ENCODE measurements around the gene WEE2.
A peak's percentile ranks its signal among the peaks of the same experiment; 100 is the strongest.

Gene WEE2

DNA sequence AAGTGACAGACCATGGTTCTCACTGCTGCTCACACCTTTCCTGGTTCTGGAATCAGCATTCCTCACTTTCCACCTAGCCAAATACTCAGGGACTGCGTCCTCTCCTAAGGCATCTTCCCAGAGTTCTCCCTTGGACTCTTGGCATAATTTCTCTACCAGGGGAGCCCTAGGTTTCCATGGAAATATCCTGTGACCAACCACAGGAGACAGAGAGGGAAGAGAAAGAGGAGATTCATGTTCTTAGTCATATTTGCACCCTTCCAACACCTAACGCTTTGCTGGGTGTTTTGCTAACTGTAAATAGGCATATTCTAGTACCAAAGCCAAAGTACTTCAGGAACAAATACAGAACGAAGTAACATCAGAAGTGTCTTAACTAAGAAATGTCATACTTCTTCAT, 34.8 kb upstream of the WEE2 start:
- H3K4me3 ChIP-seq (ENCODE audit: low read depth, low read length): no peak overlapping the region
- H3K4me1 ChIP-seq (ENCODE audit: control insufficient read depth, insufficient read depth, low read length): no peaks in the 10 kb centered on the region
- peaks cover 0 to 33% of the 10 kb centered on the region in 2 experiments; a peak in 1 of 3 replicates for H3K36me3 ChIP-seq (ENCODE audit: control insufficient read depth in 2 of 2, insufficient read depth in 1 of 2, low read length in 2 of 2)
- no peak overlapping the region for H3K27ac ChIP-seq (ENCODE audit: extremely low read depth, low read depth, low read length)
- H3K9me3 ChIP-seq (ENCODE audit: control insufficient read depth, insufficient read depth, low read depth, low read length): no peaks in the 10 kb centered on the region
- POLR2A ChIA-PET: no interaction called here
- CTCF ChIA-PET: interaction anchor here (0.6 to 1.3 kb wide), 2 partner anchors 19 to 65 kb away, joined by 3 to 4 read pairs; partner anchors contain the start of gene SSBP1
- TF ChIP-seq, protein P1, sequence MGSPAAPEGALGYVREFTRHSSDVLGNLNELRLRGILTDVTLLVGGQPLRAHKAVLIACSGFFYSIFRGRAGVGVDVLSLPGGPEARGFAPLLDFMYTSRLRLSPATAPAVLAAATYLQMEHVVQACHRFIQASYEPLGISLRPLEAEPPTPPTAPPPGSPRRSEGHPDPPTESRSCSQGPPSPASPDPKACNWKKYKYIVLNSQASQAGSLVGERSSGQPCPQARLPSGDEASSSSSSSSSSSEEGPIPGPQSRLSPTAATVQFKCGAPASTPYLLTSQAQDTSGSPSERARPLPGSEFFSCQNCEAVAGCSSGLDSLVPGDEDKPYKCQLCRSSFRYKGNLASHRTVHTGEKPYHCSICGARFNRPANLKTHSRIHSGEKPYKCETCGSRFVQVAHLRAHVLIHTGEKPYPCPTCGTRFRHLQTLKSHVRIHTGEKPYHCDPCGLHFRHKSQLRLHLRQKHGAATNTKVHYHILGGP (tag by site-specific recombination; IDR thresholded peaks at IDR 0.05): no peak
- TF ChIP-seq, protein P2, sequence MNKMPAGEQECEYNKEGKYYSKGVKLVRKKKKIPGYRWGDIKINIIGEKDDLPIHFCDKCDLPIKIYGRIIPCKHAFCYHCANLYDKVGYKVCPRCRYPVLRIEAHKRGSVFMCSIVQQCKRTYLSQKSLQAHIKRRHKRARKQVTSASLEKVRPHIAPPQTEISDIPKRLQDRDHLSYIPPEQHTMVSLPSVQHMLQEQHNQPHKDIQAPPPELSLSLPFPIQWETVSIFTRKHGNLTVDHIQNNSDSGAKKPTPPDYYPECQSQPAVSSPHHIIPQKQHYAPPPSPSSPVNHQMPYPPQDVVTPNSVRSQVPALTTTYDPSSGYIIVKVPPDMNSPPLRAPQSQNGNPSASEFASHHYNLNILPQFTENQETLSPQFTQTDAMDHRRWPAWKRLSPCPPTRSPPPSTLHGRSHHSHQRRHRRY (tag by site-specific recombination; IDR thresholded peaks at IDR 0.05): no peak
- no peak for TF ChIP-seq ZNF23 (tag by site-specific recombination; IDR thresholded peaks at IDR 0.05; ENCODE audit: borderline replicate concordance)
- TF ChIP-seq ZNF707 (tag by site-specific recombination; IDR thresholded peaks at IDR 0.05): no peak
- TF ChIP-seq, protein P3, sequence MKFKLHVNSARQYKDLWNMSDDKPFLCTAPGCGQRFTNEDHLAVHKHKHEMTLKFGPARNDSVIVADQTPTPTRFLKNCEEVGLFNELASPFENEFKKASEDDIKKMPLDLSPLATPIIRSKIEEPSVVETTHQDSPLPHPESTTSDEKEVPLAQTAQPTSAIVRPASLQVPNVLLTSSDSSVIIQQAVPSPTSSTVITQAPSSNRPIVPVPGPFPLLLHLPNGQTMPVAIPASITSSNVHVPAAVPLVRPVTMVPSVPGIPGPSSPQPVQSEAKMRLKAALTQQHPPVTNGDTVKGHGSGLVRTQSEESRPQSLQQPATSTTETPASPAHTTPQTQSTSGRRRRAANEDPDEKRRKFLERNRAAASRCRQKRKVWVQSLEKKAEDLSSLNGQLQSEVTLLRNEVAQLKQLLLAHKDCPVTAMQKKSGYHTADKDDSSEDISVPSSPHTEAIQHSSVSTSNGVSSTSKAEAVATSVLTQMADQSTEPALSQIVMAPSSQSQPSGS (tag by site-specific recombination; IDR thresholded peaks at IDR 0.05; ENCODE audit: low read depth): no peak
- TF ChIP-seq SALL2 (tag by site-specific recombination; IDR thresholded peaks at IDR 0.05; ENCODE audit: borderline replicate concordance): no peak
- TF ChIP-seq, protein P4, sequence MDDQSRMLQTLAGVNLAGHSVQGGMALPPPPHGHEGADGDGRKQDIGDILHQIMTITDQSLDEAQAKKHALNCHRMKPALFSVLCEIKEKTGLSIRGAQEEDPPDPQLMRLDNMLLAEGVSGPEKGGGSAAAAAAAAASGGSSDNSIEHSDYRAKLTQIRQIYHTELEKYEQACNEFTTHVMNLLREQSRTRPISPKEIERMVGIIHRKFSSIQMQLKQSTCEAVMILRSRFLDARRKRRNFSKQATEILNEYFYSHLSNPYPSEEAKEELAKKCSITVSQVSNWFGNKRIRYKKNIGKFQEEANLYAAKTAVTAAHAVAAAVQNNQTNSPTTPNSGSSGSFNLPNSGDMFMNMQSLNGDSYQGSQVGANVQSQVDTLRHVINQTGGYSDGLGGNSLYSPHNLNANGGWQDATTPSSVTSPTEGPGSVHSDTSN (CRISPR knock-in tag; IDR thresholded peaks at IDR 0.05): no peak
- no peak for TF ChIP-seq ZNF624 (tag by site-specific recombination; IDR thresholded peaks at IDR 0.05)

DNA sequence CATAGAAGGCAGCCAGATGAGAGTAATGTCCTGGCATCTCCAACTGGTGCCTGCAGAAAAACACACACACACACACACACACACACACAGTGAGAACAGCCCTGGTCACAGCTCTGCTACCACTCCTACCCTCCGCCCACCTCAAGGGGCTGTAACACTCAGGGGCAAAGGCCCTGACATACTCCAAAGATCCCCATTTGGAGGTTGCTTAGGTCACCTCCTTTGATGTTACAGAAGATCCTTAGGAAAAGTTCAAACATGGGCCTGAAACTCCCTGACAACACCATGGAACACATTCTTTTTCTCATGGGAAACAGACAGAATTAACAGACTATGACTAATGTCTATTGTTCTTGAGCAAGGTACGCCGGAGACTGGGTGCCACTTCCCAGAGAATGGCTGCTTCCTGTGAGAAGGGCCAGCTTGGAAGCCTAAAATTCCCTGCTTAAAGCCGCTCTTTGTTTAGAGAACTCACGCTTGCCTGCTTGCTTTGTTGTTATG, 33.9 kb upstream of the WEE2 start:
- TF ChIP-seq ZFHX2 (tag by site-specific recombination; conservative IDR thresholded peaks at IDR 0.05): peak; percentile 43; the same call in 1 of the 2 replicates
- TF ChIP-seq ZNF514 (tag by site-specific recombination; IDR thresholded peaks at IDR 0.05): no peak
- no peak for TF ChIP-seq ZNF274 (IDR thresholded peaks at IDR 0.05; ENCODE audit: low read length)
- no peak for TF ChIP-seq ZNF274 (tag by site-specific recombination; IDR thresholded peaks at IDR 0.05; ENCODE audit: borderline replicate concordance)
- TF ChIP-seq EGR2 (tag by site-specific recombination; IDR thresholded peaks at IDR 0.05; ENCODE audit: low read depth): peak; percentile 51; the same call in 1 of the 2 replicates
- TF ChIP-seq, protein P5, sequence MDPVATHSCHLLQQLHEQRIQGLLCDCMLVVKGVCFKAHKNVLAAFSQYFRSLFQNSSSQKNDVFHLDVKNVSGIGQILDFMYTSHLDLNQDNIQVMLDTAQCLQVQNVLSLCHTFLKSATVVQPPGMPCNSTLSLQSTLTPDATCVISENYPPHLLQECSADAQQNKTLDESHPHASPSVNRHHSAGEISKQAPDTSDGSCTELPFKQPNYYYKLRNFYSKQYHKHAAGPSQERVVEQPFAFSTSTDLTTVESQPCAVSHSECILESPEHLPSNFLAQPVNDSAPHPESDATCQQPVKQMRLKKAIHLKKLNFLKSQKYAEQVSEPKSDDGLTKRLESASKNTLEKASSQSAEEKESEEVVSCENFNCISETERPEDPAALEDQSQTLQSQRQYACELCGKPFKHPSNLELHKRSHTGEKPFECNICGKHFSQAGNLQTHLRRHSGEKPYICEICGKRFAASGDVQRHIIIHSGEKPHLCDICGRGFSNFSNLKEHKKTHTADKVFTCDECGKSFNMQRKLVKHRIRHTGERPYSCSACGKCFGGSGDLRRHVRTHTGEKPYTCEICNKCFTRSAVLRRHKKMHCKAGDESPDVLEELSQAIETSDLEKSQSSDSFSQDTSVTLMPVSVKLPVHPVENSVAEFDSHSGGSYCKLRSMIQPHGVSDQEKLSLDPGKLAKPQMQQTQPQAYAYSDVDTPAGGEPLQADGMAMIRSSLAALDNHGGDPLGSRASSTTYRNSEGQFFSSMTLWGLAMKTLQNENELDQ (tag by site-specific recombination; IDR thresholded peaks at IDR 0.05; ENCODE audit: low read depth): no peak
- TF ChIP-seq, protein P6, sequence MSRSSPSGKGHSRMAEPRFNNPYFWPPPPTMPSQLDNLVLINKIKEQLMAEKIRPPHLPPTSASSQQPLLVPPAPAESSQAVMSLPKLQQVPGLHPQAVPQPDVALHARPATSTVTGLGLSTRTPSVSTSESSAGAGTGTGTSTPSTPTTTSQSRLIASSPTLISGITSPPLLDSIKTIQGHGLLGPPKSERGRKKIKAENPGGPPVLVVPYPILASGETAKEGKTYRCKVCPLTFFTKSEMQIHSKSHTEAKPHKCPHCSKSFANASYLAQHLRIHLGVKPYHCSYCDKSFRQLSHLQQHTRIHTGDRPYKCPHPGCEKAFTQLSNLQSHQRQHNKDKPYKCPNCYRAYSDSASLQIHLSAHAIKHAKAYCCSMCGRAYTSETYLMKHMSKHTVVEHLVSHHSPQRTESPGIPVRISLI (tag by site-specific recombination; IDR thresholded peaks at IDR 0.05): no peak
- POLR2A ChIA-PET: no interaction called here
- CTCF ChIA-PET: interaction anchor here (0.7 to 2.2 kb wide), 2 partner anchors 8 to 20 kb away, joined by 3 to 7 read pairs; no protein-coding TSS in a partner anchor
- H3K4me1 ChIP-seq (ENCODE audit: control insufficient read depth, insufficient read depth, low read length): no peaks in the 10 kb centered on the region
- H3K27ac ChIP-seq (ENCODE audit: extremely low read depth, low read depth, low read length): no peak overlapping the region
- H3K36me3 ChIP-seq (ENCODE audit: control insufficient read depth in 2 of 2, insufficient read depth in 1 of 2, low read length in 2 of 2): peaks cover 0 to 33% of the 10 kb centered on the region in 2 experiments; a peak in 2 of 3 replicates
- H3K9me3 ChIP-seq (ENCODE audit: control insufficient read depth, insufficient read depth, low read depth, low read length): no peaks in the 10 kb centered on the region
- H3K4me3 ChIP-seq (ENCODE audit: low read depth, low read length): no peak overlapping the region

All from HEK293 (cell line).